Testis (tissue), 2 donors: ENCODE results near the gene DYRK3.

Source experiments
- POLR2A ChIP-seq: fragments of 450-650 bp; IDR thresholded peaks from one replicate; pipeline ENCODE4 v1.6.1; 2017; ENCODE audit warnings: antibody characterized with exemption, mild to moderate bottlenecking, moderate library complexity
- TF ChIP-seq, protein P1 (sequence below), 3 experiments: fragments of 450-650 bp in 2 of 3; fragments of 200-600 bp in 1 of 3; sonication (generic) in 1 of 3; IDR thresholded peaks; one replicate each; pipeline ENCODE4 v1.5.1; 2016 to 2019; ENCODE audit warnings: antibody characterized with exemption in 3 of 3, mild to moderate bottlenecking in 2 of 3, moderate library complexity in 1 of 3

DNA sequence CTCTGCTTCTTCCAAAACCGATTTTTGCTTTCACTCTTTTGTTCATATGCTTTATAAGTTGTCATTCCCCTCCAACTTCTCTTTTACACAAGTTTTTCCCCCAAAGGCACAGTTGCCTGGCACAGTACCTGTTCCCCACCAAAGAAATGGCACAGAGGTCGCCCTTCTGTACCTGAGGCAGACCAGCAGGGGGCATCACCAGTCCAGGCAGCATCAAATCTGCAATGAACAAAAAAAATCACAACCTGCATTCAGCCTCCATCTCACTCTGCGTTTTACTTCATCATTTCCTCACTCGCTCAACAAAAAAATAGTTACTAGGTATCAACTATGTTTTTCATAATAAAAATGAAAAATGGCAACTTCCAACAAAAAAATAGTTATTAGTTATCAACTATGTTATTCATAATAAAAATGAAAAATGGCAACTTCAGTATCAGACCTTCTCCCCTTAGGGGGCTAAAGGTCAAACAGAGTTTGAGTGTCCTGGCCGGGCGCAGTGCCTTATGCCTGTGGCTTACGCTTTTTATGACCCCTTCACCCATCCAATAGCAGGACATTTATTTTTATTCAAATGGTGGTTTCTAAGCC, 27.1 kb upstream of the DYRK3 start:
- TF ChIP-seq, protein P1, sequence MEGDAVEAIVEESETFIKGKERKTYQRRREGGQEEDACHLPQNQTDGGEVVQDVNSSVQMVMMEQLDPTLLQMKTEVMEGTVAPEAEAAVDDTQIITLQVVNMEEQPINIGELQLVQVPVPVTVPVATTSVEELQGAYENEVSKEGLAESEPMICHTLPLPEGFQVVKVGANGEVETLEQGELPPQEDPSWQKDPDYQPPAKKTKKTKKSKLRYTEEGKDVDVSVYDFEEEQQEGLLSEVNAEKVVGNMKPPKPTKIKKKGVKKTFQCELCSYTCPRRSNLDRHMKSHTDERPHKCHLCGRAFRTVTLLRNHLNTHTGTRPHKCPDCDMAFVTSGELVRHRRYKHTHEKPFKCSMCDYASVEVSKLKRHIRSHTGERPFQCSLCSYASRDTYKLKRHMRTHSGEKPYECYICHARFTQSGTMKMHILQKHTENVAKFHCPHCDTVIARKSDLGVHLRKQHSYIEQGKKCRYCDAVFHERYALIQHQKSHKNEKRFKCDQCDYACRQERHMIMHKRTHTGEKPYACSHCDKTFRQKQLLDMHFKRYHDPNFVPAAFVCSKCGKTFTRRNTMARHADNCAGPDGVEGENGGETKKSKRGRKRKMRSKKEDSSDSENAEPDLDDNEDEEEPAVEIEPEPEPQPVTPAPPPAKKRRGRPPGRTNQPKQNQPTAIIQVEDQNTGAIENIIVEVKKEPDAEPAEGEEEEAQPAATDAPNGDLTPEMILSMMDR (IDR thresholded peaks at IDR 0.05) = peak; percentile 22 to 61 (median 40)
- no peak for TF ChIP-seq POLR2A
